NOMO-1 treated with DMSO at 0.1 percent for 48 hours (cell line): ENCODE results near the gene SPATA45.
"Not testable (repeated sequence)": the region's sequence is repeated elsewhere in the genome, so short reads cannot be mapped to it uniquely, and the experiment has no call there.

Source experiments
- DNase-seq: peaks from one replicate; lab custom pipeline; 2025; ENCODE audit not compliant: unreplicated experiment; lab: John Stamatoyannopoulos, UW

Gene SPATA45

GRCh38 chr1:212847549-212847948 lies at the start of gene SPATA45:
Gene SPATA45, minus strand, starts transcription at chr1:212847649. Its CDS starts 11,500 bp downstream, at chr1:212836149.
- no peak for DNase-seq

GRCh38 chr1:212892108-212892507 lies 44.7 kb upstream of the SPATA45 start:
- DNase-seq: no peak

- no peak for DNase-seq
Measured at GRCh38 chr1:212884592-212884991, 37.1 kb upstream of the SPATA45 start.

- DNase-seq: no peak
Measured at GRCh38 chr1:212879947-212880690, 32.7 kb upstream of the SPATA45 start.

GRCh38 chr1:212878418-212878817 lies 31.0 kb upstream of the SPATA45 start:
- DNase-seq: no peak

- DNase-seq: no peak
Measured at GRCh38 chr1:212873518-212873917, 26.1 kb upstream of the SPATA45 start.

GRCh38 chr1:212871976-212872375 lies 24.5 kb upstream of the SPATA45 start:
- DNase-seq: no peak

GRCh38 chr1:212867192-212867591 lies 19.7 kb upstream of the SPATA45 start:
- no peak for DNase-seq

GRCh38 chr1:212864201-212864600 lies 16.8 kb upstream of the SPATA45 start:
- DNase-seq: no peak

GRCh38 chr1:212863345-212863744 lies 15.9 kb upstream of the SPATA45 start:
- DNase-seq: not testable (repeated sequence)

- DNase-seq: peak; percentile 66
Measured at GRCh38 chr1:212862111-212862690, 14.8 kb upstream of the SPATA45 start.

- no peak for DNase-seq
Measured at GRCh38 chr1:212860713-212861581, 13.5 kb upstream of the SPATA45 start.

GRCh38 chr1:212858461-212859265 lies 11.2 kb upstream of the SPATA45 start:
- DNase-seq: peak; percentile 15

GRCh38 chr1:212857992-212858460 lies 10.6 kb upstream of the SPATA45 start, which contains the start of gene FLVCR1:
Gene FLVCR1, plus strand, starts transcription at chr1:212858275. Its CDS starts 178 bp downstream, at chr1:212858453.
- peak; percentile 97 for DNase-seq

GRCh38 chr1:212856755-212857154 lies 9.3 kb upstream of the SPATA45 start:
- no peak for DNase-seq

- DNase-seq: no peak
Measured at GRCh38 chr1:212853658-212854057, 6.2 kb upstream of the SPATA45 start.

- DNase-seq: no peak
Measured at GRCh38 chr1:212852105-212852688, 4.7 kb upstream of the SPATA45 start.

- not testable (repeated sequence) for DNase-seq
Measured at GRCh38 chr1:212844521-212844920, 2.9 kb downstream of the SPATA45 start.

- no peak for DNase-seq
Measured at GRCh38 chr1:212838145-212838544, 9.3 kb downstream of the SPATA45 start.
